IPS DF 6.9 (cell line): ENCODE data around the gene GET3.
A peak's percentile ranks its signal among the peaks of the same experiment; 100 is the strongest.
"Not testable (repeated sequence)": the region's sequence is repeated elsewhere in the genome, so short reads cannot be mapped to it uniquely, and the experiment has no call there.

Experiments used
- DNase-seq: peaks from one replicate; pipeline ENCODE4 v3.0.0-alpha.2; 2013; ENCODE audit warnings: low read depth, low spot score
- H3K27ac ChIP-seq: one replicate; pipeline ENCODE4 v1.5.1; 2013; ENCODE audit warnings: low read length, control low read depth
- H3K27me3 ChIP-seq: 2 replicates; pipeline ENCODE4 v1.6.1; 2013; ENCODE audit warnings: mild to moderate bottlenecking, low read length; ENCODE audit not compliant: control insufficient read depth, insufficient read depth
- H3K36me3 ChIP-seq: 2 replicates; pipeline ENCODE4 v1.6.1; 2013; ENCODE audit warnings: low read length; ENCODE audit not compliant: control insufficient read depth, insufficient read depth
- H3K4me1 ChIP-seq: 2 replicates; pipeline ENCODE4 v1.6.1; 2013; ENCODE audit warnings: low read length; ENCODE audit not compliant: control insufficient read depth, insufficient read depth
- H3K4me3 ChIP-seq: 2 replicates; pipeline ENCODE4 v1.5.1; 2013; ENCODE audit warnings: mild to moderate bottlenecking, low read length
- H3K9me3 ChIP-seq: 2 replicates; pipeline ENCODE4 v1.6.1; 2013; ENCODE audit warnings: low read length, inconsistent platforms; ENCODE audit not compliant: control insufficient read depth, insufficient read depth
- WGBS: extraction: QIAGEN DNeasy Blood & Tissue Kit; methylation state at CpG from one replicate; pipeline ENCODE4 v1.1.7; 2013; ENCODE audit warnings: mixed read lengths, missing lambda C conversion rate; ENCODE audit not compliant: insufficient read length, insufficient coverage; 5-methylcytosine and 5-hydroxymethylcytosine counted together

Gene GET3

GRCh38 chr19:12715929-12716328 lies 21.4 kb upstream of the GET3 start:
- no CpG with 5 or more reads among the region's 3 CpGs for WGBS
- H3K4me1 ChIP-seq: no peaks in the 10 kb centered on the region; the same call in 1 of the 2 replicates
- DNase-seq: no peak
- H3K27ac ChIP-seq: no peak overlapping the region
- H3K27me3 ChIP-seq: no peaks in the 10 kb centered on the region
- no peak overlapping the region for H3K4me3 ChIP-seq
- peaks cover 43% of the 10 kb centered on the region for H3K36me3 ChIP-seq
- H3K9me3 ChIP-seq: no peaks in the 10 kb centered on the region

DNA sequence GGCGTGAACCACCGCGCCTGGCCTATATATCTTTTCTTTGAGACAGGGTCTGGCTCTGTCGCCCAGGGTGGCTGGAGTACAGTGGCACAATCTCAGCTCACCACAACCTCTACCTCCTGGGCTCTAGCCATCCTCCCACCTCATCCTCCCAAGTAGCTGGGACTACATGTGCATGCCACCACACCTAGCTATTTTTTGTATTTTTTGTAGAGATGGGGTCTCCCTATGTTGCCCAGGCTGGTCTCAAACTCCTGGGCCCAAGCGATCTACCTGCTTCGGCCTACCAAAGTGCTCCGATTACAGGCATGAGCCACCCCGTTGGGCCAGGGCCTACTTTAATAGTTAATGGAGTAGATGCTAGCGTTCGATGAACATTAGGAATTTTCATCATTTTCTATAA lies 17.0 kb upstream of the GET3 start:
- no peak for DNase-seq
- H3K27ac ChIP-seq: no peak overlapping the region
- H3K4me1 ChIP-seq: no peaks in the 10 kb centered on the region; the same call in 1 of the 2 replicates
- H3K36me3 ChIP-seq: peaks cover 20% of the 10 kb centered on the region
- no peaks in the 10 kb centered on the region for H3K27me3 ChIP-seq
- H3K4me3 ChIP-seq: no peak overlapping the region
- H3K9me3 ChIP-seq: no peaks in the 10 kb centered on the region
- WGBS: no CpG with 5 or more reads among the region's 10 CpGs

DNA sequence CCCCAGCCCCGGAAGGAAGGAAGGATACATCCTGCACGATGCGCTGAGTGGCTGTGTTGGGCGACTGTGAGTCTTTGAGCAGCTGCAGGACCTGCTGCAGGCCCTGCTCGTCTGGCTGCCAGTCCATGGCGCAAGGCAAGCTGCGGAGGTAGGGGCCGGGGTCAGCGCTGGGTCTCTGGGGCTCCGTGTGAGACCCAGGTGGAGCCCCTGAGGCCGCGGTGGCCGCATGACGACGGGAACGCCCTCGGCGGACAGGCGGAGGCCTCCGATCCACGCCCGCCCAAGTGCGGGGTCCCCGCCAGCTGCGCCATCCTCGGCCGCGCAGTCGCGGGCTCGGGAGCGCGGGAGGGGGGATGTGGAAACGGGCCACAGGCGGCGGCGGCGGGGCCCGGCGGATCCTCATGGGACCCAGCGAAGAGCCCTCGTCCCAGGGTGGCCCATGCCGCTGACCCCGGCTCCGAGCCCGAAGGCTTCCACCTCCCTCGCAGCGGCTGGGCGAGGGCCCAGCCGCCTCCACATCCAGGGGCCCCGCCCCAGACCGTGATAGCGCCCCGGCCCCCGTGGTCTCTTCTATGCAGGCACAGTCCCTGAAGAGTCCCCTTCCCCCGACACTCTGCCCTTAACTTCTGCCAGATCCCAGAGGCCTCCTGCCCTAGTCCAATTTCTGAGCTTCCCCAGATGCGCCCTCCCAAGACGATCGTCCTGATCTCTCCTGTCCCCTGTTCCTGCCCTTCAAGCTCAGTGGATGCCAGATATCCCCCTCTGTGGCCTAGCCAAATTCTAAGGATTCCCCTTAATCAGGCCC lies 16.2 kb upstream of the GET3 start:
- peaks cover 13% of the 10 kb centered on the region for H3K36me3 ChIP-seq
- H3K27ac ChIP-seq: no peak overlapping the region
- no peaks in the 10 kb centered on the region for H3K27me3 ChIP-seq
- DNase-seq: no peak
- no CpG with 5 or more reads among the region's 59 CpGs for WGBS
- H3K4me1 ChIP-seq: no peaks in the 10 kb centered on the region; the same call in 1 of the 2 replicates
- H3K4me3 ChIP-seq: peak overlapping the region; percentile 71; the same call in 1 of the 2 replicates
- H3K9me3 ChIP-seq: no peaks in the 10 kb centered on the region

GRCh38 chr19:12721656-12722565 lies 15.4 kb upstream of the GET3 start:
- Histone ChIP-seq H3K27ac (no peak overlapping the region), H3K9me3 (no peaks in the 10 kb centered on the region), H3K4me1 (no peaks in the 10 kb centered on the region; the same call in 1 of the 2 replicates), H3K27me3 (no peaks in the 10 kb centered on the region), H3K36me3 (peaks cover 10% of the 10 kb centered on the region), H3K4me3 (peak overlapping the region; percentile 71)
- no peak for DNase-seq
- no CpG with 5 or more reads among the region's 65 CpGs for WGBS

DNA sequence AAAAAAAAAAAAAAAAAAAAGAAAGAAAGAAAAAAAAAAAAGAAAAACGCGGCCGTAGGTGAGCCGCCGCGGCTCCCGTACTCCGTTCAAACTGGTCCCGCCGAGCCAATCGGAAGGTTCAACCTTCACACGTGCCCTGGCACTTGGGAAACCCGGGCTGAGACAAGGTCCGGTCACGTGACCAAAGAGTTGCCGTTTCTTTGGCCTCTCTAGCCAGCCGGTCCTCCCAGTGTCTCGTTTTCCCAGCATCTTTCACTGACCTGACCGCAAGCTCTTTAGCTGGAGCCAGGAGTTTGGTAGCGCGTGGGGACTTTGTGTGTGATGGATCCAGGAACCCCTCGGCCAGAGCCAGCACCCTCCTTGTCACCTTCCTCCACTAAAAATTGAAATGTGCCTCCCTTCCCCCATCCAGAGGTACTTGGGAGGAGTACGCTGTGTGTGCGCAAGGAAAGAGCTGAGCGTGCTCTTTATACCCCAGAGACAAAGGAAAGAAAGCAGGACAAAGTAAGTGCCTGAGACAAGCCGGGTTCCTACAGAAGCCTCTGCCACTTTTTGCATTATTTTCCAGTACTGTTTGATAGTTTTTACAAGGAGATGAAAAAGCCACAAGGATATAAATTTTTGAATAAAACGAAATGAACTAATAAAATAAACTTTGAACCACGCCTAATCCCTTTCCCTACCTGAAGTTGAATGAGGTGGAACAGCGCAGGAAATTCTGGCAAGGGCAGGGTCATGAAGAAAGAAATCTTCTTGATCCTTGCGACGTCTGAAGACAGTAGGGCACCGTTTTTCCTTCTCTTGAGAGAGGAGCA lies 14.5 kb upstream of the GET3 start:
- WGBS: no CpG with 5 or more reads among the region's 32 CpGs
- H3K9me3 ChIP-seq: no peaks in the 10 kb centered on the region
- H3K36me3 ChIP-seq: peaks cover 10% of the 10 kb centered on the region
- H3K27me3 ChIP-seq: no peaks in the 10 kb centered on the region
- no peak overlapping the region for H3K27ac ChIP-seq
- peak overlapping the region; percentile 71; the same call in 1 of the 2 replicates for H3K4me3 ChIP-seq
- DNase-seq: peak; percentile 99
- no peaks in the 10 kb centered on the region; the same call in 1 of the 2 replicates for H3K4me1 ChIP-seq

- H3K36me3 ChIP-seq: peaks cover 10% of the 10 kb centered on the region
- no peaks in the 10 kb centered on the region for H3K27me3 ChIP-seq
- WGBS: no CpG with 5 or more reads among the region's 7 CpGs
- DNase-seq: no peak
- H3K4me1 ChIP-seq: no peaks in the 10 kb centered on the region; the same call in 1 of the 2 replicates
- peak overlapping the region; percentile 71 for H3K4me3 ChIP-seq
- no peaks in the 10 kb centered on the region for H3K9me3 ChIP-seq
- H3K27ac ChIP-seq: no peak overlapping the region
Observed at GRCh38 chr19:12723381-12723640, 14.0 kb upstream of the GET3 start.

GRCh38 chr19:12723641-12724426 lies 13.5 kb upstream of the GET3 start, which contains the start of gene TNPO2:
TSS of gene TNPO2 (minus strand) at chr19:12723932. CDS start at chr19:12720977, 2,955 bp downstream.
- H3K9me3 ChIP-seq: no peaks in the 10 kb centered on the region
- no peak within 1 kb of the TSS for H3K27ac ChIP-seq
- no peaks in the 10 kb centered on the region for H3K27me3 ChIP-seq
- WGBS: no CpG with 5 or more reads among the region's 28 CpGs
- no peak for DNase-seq
- H3K36me3 ChIP-seq: peaks cover 8% of the 10 kb centered on the region
- H3K4me1 ChIP-seq: no peaks in the 10 kb centered on the region; the same call in 1 of the 2 replicates
- H3K4me3 ChIP-seq: peak within 1 kb of the TSS; percentile 71

DNA sequence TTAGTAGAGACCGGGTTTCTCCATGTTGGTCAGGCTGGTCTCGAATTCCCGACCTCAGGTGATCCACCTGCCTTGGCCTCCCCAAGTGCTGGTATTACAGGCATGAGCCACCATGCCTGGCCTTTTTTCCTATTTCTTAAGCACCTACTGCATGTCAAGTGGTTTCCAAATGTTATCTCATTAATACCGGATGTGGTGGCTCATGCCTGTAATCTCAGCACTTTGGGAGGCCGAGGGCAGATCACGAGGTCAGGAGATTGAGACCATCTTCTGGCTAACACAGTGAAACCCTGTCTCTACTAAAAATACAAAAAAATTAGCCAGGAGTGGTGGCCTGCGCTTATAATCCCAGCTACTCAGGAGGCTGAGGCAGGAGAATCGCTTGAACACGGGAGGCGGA lies 11.7 kb upstream of the GET3 start:
- H3K36me3 ChIP-seq: peaks cover 13% of the 10 kb centered on the region
- no CpG with 5 or more reads among the region's 10 CpGs for WGBS
- not testable (repeated sequence) for H3K27ac ChIP-seq, H3K4me1 ChIP-seq, H3K4me3 ChIP-seq, H3K27me3 ChIP-seq, DNase-seq, H3K9me3 ChIP-seq

GRCh38 chr19:12726988-12727316 lies 10.3 kb upstream of the GET3 start:
- Histone ChIP-seq H3K36me3 (peaks cover 19% of the 10 kb centered on the region), H3K4me3 (no peak overlapping the region), H3K4me1 (no peaks in the 10 kb centered on the region), H3K9me3 (no peaks in the 10 kb centered on the region), H3K27me3 (no peaks in the 10 kb centered on the region), H3K27ac (no peak overlapping the region)
- no CpG with 5 or more reads among the region's 2 CpGs for WGBS
- DNase-seq: no peak
